Measurements from ENCODE around the gene CXorf38.

The CXorf38 gene

DNA sequence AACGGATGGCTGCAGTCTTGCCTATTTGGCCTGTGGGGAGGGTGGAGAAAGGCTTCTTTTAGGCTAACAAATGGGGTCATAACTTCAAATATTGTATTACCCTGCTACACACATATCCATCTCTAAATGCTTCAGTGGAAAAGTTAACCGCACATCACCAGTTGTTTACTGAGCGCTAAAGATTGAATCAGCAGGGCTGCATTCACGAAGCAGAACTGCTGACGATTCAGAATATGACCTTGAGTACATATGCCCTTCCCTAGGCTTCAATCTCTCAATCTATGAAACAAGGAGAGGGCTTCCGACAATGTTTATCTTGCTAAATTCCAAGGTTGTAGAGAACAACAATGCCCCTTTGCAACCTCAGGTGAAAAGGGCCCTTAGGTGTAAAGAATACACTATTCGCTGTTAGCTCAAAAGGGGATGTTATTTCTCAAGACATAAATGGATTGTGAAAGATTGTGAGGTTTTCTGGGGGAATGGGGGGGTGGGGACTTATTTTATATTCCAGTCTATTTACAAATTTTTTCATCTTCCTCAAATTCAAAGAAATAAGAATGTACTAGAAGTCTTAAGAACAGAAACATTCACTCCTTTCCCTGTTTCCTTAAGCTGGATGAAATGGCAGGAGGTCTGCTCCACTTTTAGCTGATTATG lies 69.2 kb downstream of the CXorf38 start:
- H3K27me3 ChIP-seq (replicated peaks; ENCODE audit: control insufficient read depth, insufficient read depth, low read length) = no peaks in the 10 kb centered on the region
- no peak for DNase-seq (ENCODE audit: extremely low read depth, insufficient read length)
- H3K4me3 ChIP-seq (replicated peaks; ENCODE audit: low read depth, low read length) = no peak overlapping the region
- TF ChIP-seq, protein P1, sequence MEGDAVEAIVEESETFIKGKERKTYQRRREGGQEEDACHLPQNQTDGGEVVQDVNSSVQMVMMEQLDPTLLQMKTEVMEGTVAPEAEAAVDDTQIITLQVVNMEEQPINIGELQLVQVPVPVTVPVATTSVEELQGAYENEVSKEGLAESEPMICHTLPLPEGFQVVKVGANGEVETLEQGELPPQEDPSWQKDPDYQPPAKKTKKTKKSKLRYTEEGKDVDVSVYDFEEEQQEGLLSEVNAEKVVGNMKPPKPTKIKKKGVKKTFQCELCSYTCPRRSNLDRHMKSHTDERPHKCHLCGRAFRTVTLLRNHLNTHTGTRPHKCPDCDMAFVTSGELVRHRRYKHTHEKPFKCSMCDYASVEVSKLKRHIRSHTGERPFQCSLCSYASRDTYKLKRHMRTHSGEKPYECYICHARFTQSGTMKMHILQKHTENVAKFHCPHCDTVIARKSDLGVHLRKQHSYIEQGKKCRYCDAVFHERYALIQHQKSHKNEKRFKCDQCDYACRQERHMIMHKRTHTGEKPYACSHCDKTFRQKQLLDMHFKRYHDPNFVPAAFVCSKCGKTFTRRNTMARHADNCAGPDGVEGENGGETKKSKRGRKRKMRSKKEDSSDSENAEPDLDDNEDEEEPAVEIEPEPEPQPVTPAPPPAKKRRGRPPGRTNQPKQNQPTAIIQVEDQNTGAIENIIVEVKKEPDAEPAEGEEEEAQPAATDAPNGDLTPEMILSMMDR (IDR thresholded peaks at IDR 0.05; ENCODE audit: insufficient read depth, low read length, poor library complexity, severe bottlenecking) = no peak
- H3K36me3 ChIP-seq (ENCODE audit: control insufficient read depth, insufficient read depth, low read length) = no peaks in the 10 kb centered on the region

Measured in GM06990 (cell line).